ENCODE measurements around the gene ATG13. TPM values are rescaled to one million over a fixed set of nuclear protein-coding genes. Genes with fewer than 3 reads are reported as not detected.

ATG13 gene
- total and polyA plus RNA-seq, 2 of the 8 experiments (the other 6 are each of a cell fraction or from before 2014, with no cell fraction given), result 65.0 to 77.4 TPM

- no peak for TF ChIP-seq KDM5A (IDR thresholded peaks at IDR 0.05; ENCODE audit: low read length)
- TF ChIP-seq SIN3A (conservative IDR thresholded peaks at IDR 0.05 in 1 of 2, IDR thresholded peaks at IDR 0.05 in 1 of 2; ENCODE audit: low read depth in 1 of 2, low read length in 2 of 2), result no peak
These were observed 38.3 kb downstream of the ATG13 start (continued) for GRCh38 chr11:46655631-46656030.

Data from H1 (cell line).